ENCODE measurements around the gene NCR3LG1.

NCR3LG1 gene

DNA sequence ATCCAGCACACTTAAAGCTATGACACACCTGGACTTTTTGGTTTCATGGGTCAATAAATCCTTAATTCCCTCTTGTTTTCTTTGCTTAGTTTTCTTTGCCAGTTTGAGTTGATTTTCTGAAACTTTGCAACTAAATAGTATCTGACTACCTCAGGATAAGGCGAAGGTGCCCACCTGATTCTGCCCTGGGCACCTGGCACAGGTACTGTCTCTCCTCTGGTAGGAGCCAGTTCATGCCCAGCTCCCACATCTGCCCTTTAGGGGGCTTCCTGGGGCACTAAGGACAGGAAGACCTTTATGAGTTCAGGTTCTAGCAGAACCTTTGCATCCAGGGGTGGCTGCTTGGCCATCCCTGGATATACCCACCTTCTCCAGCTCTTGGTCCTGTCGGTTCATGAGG is 56.4 kb downstream of the NCR3LG1 start:
- DNase-seq (ENCODE audit: low read depth) = no peak
- TF ChIP-seq, protein P1, sequence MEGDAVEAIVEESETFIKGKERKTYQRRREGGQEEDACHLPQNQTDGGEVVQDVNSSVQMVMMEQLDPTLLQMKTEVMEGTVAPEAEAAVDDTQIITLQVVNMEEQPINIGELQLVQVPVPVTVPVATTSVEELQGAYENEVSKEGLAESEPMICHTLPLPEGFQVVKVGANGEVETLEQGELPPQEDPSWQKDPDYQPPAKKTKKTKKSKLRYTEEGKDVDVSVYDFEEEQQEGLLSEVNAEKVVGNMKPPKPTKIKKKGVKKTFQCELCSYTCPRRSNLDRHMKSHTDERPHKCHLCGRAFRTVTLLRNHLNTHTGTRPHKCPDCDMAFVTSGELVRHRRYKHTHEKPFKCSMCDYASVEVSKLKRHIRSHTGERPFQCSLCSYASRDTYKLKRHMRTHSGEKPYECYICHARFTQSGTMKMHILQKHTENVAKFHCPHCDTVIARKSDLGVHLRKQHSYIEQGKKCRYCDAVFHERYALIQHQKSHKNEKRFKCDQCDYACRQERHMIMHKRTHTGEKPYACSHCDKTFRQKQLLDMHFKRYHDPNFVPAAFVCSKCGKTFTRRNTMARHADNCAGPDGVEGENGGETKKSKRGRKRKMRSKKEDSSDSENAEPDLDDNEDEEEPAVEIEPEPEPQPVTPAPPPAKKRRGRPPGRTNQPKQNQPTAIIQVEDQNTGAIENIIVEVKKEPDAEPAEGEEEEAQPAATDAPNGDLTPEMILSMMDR (IDR thresholded peaks at IDR 0.05; ENCODE audit: insufficient read depth, low read depth, low read length, missing control alignments) = no peak
- no peak overlapping the region for H3K4me3 ChIP-seq (ENCODE audit: low read length)

GRCh38 chr11:17408641-17409040 is 57.0 kb downstream of the NCR3LG1 start:
- DNase-seq (ENCODE audit: low read depth) = no peak
- TF ChIP-seq, protein P1 (IDR thresholded peaks at IDR 0.05; ENCODE audit: insufficient read depth, low read depth, low read length, missing control alignments) = no peak
- H3K4me3 ChIP-seq (ENCODE audit: low read length) = no peak overlapping the region

- no peak overlapping the region for H3K4me3 ChIP-seq (ENCODE audit: low read length)
- TF ChIP-seq, protein P1 (IDR thresholded peaks at IDR 0.05; ENCODE audit: insufficient read depth, low read depth, low read length, missing control alignments) = no peak
- DNase-seq (ENCODE audit: low read depth) = no peak
Measured at GRCh38 chr11:17410606-17411379, 59.2 kb downstream of the NCR3LG1 start.

DNA sequence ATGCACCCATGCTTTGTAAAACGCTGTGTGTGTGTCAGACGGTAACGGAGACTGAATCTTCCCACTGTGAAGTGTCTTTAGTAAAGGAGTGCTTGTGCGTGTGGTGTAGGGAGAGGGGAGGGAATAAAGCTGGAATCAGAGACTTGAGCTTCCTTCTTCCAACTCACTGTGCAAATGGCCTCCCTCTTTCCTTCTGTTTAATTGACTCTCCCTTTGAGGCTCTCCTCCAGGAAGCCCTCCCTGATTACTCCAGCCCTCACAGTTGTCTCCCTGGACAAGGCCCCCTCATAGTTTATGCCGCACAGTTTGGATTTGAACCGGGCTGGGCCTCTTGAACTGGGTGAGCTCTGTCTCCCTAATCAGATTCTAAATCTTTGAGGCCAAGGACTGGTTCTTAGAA is 59.8 kb downstream of the NCR3LG1 start:
- TF ChIP-seq, protein P1 (IDR thresholded peaks at IDR 0.05; ENCODE audit: insufficient read depth, low read depth, low read length, missing control alignments) = no peak
- DNase-seq (ENCODE audit: low read depth) = no peak
- H3K4me3 ChIP-seq (ENCODE audit: low read length) = no peak overlapping the region

DNA sequence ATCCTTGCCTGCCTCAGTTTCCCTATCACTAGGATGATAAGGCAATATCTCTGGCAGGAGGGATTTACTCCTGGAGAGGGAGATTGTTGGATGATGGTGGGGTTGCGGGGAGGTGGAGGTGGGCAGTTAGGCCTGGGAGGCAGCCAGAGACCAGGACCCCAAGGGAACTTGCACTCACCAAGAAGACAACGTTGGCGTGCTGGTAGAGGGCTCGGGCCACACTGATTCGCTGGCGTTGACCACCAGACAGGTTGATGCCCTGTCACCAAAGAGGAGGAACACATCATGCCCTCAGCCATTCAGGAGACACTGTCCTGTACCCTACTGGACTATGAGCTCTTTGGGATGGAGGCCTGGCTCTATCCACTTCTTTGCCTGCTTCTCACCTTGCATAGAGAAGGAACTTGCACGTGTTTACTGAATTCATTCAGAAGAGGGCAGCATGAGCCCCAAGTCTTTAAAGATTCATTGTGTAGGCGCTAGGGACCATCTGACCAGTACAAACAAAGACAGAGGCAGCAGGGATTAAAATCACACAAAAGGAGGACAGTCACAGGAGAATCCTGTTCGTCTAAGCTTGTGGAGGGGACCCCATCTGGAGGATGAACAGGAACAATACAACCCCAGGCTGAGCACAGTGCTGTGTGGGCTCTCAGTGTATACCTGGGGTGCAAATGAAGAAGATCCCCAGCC is 61.0 kb downstream of the NCR3LG1 start:
- TF ChIP-seq, protein P1 (IDR thresholded peaks at IDR 0.05; ENCODE audit: insufficient read depth, low read depth, low read length, missing control alignments) = no peak
- no peak overlapping the region for H3K4me3 ChIP-seq (ENCODE audit: low read length)
- DNase-seq (ENCODE audit: low read depth) = no peak

- TF ChIP-seq, protein P1 (IDR thresholded peaks at IDR 0.05; ENCODE audit: insufficient read depth, low read depth, low read length, missing control alignments) = no peak
- no peak overlapping the region for H3K4me3 ChIP-seq (ENCODE audit: low read length)
- DNase-seq (ENCODE audit: low read depth) = no peak
Measured at GRCh38 chr11:17413414-17414316, 62.1 kb downstream of the NCR3LG1 start.
